CD14-positive monocyte (primary cell): ENCODE results near the gene GLS. TPM values are rescaled to one million over a fixed set of nuclear protein-coding genes. Genes with fewer than 3 reads are reported as not detected.
A peak's percentile ranks its signal among the peaks of the same experiment; 100 is the strongest.
"Not testable (repeated sequence)": the region's sequence is repeated elsewhere in the genome, so short reads cannot be mapped to it uniquely, and the experiment has no call there.

Experiments
- DNase-seq, 3 donors: peaks; one replicate each; pipeline ENCODE4 v3.0.0-alpha.2; 2011 to 2022
- H2AFZ ChIP-seq: 2 replicates; pipeline ENCODE4 v1.6.0; 2012; ENCODE audit warnings: mild to moderate bottlenecking, low read depth, low read length, inconsistent platforms; ENCODE audit not compliant: insufficient read depth, poor library complexity, severe bottlenecking
- H3K27ac ChIP-seq, 2 donors: 1 replicate in 1 of 2; 2 replicates in 1 of 2; pipeline ENCODE4 v1.5.1; 2012 to 2013; ENCODE audit warnings: low read length in 2 of 2, control low read depth in 1 of 2, inconsistent platforms in 1 of 2, low read depth in 1 of 2, mild to moderate bottlenecking in 1 of 2
- H3K27me3 ChIP-seq, 2 donors: one replicate each; pipeline versions ENCODE4 v1.6.0 to v1.6.1; 2011 to 2013; ENCODE audit warnings: low read length in 2 of 2; ENCODE audit not compliant: control insufficient read depth in 2 of 2, insufficient read depth in 2 of 2
- H3K36me3 ChIP-seq, 2 donors: replicated peaks in 1 of 2; 1 replicate in 1 of 2; 2 replicates in 1 of 2; pipeline versions ENCODE4 v1.5.1 to v1.6.1; 2012 to 2013; ENCODE audit warnings: low read length in 2 of 2, control low read depth in 1 of 2, inconsistent platforms in 1 of 2, mild to moderate bottlenecking in 1 of 2; ENCODE audit not compliant: insufficient read depth in 2 of 2, control insufficient read depth in 1 of 2
- H3K4me1 ChIP-seq, 2 donors: 1 replicate in 1 of 2; 2 replicates in 1 of 2; pipeline versions ENCODE4 v1.5.1 to v1.6.1; 2012 to 2013; ENCODE audit warnings: low read length in 2 of 2, control low read depth in 1 of 2, inconsistent platforms in 1 of 2, mild to moderate bottlenecking in 1 of 2, moderate library complexity in 1 of 2; ENCODE audit not compliant: insufficient read depth in 2 of 2, control insufficient read depth in 1 of 2
- H3K4me2 ChIP-seq: replicated peaks from 2 replicates; pipeline ENCODE3; 2012; ENCODE audit warnings: low read length, moderate library complexity, mild to moderate bottlenecking; ENCODE audit not compliant: poor library complexity, severe bottlenecking; ENCODE audit errors: extremely low read depth
- H3K4me3 ChIP-seq, 3 experiments: fragments of 200-600 bp in 1 of 3; sonication (generic) in 1 of 3; replicated peaks in 1 of 3; 1 replicate in 2 of 3; 2 replicates in 1 of 3; pipeline ENCODE4 v1.5.1; 2011 to 2013; ENCODE audit warnings: low read length in 3 of 3, mild to moderate bottlenecking in 3 of 3, control low read depth in 2 of 3, low read depth in 2 of 3, inconsistent platforms in 1 of 3, moderate library complexity in 1 of 3
- H3K79me2 ChIP-seq: 2 replicates; pipeline ENCODE4 v1.6.0; 2012; ENCODE audit warnings: mild to moderate bottlenecking, control low read depth, inconsistent platforms, low read length, moderate library complexity; ENCODE audit not compliant: insufficient read depth
- H3K9ac ChIP-seq: 2 replicates; pipeline ENCODE4 v1.6.0; 2017; ENCODE audit warnings: low read length, mild to moderate bottlenecking; ENCODE audit not compliant: insufficient read depth, poor library complexity, severe bottlenecking
- H3K9me3 ChIP-seq, 2 donors: replicated peaks in 1 of 2; 1 replicate in 1 of 2; 2 replicates in 1 of 2; pipeline versions ENCODE4 v1.5.1 to v1.6.1; 2012 to 2013; ENCODE audit warnings: low read length in 2 of 2, control low read depth in 1 of 2; ENCODE audit not compliant: control insufficient read depth in 1 of 2, insufficient read depth in 1 of 2
- H4K20me1 ChIP-seq: 2 replicates; pipeline ENCODE4 v1.6.0; 2012; ENCODE audit warnings: mild to moderate bottlenecking, low read length, control low read depth, moderate library complexity; ENCODE audit not compliant: insufficient read depth
- H3K27ac Mint-ChIP-seq, 7 donors: one replicate each; pipeline ENCODE4 v1.8.0; 2020; ENCODE audit warnings: mild to moderate bottlenecking in 7 of 7, mixed read lengths in 7 of 7, moderate library complexity in 6 of 7, inconsistent platforms in 2 of 7
- H3K27me3 Mint-ChIP-seq, 3 donors: one replicate each; pipeline ENCODE4 v1.8.0; 2021 to 2022; ENCODE audit warnings: low read depth in 3 of 3, mild to moderate bottlenecking in 3 of 3, mixed read lengths in 3 of 3, moderate library complexity in 3 of 3, inconsistent platforms in 1 of 3
- H3K36me3 Mint-ChIP-seq, 2 donors: one replicate each; pipeline ENCODE4 v1.8.0; 2020; ENCODE audit warnings: mixed read lengths in 2 of 2, inconsistent platforms in 1 of 2, mild to moderate bottlenecking in 1 of 2
- H3K4me1 Mint-ChIP-seq: one replicate; pipeline ENCODE4 v1.8.0; 2020; ENCODE audit warnings: mild to moderate bottlenecking, mixed read lengths
- H3K4me3 Mint-ChIP-seq, 2 donors: one replicate each; pipeline ENCODE4 v1.8.0; 2020; ENCODE audit warnings: mild to moderate bottlenecking in 2 of 2, mixed read lengths in 2 of 2, moderate library complexity in 1 of 2
- H3K9me3 Mint-ChIP-seq, 7 donors: one replicate each; pipeline ENCODE4 v1.8.0; 2020 to 2022; ENCODE audit warnings: mixed read lengths in 7 of 7, mild to moderate bottlenecking in 6 of 7, moderate library complexity in 6 of 7, inconsistent platforms in 2 of 7
- WGBS: methylation state at CpG from one replicate; pipeline ENCODE4 v1.1.5; 2013; ENCODE audit warnings: missing lambda C conversion rate; ENCODE audit not compliant: insufficient coverage; 5-methylcytosine and 5-hydroxymethylcytosine counted together
- intact Hi-C, 2 donors: fragments of 100-400 bp; cut with micrococcal nuclease; formaldehyde crosslinking; loops; one replicate each; pipeline versions ENCODE4 v1.15.0 to v1.15.1; 2023
- polyA plus RNA-seq, 3 donors: library from polyadenylated mRNA; depleted of rRNA in 1 of 3; unstranded in 2 of 3; stranded (reverse) in 1 of 3; fragments of 300-500 nt in 2 of 3; fragments of >200 nt in 1 of 3; fragmentation: Illumina TruSeq in 2 of 3; gene quantifications; 1 replicate in 2 of 3; 2 replicates in 1 of 3; pipeline ENCODE4 v1.2.3, GENCODE V29; 2012 to 2021
- TF ChIP-seq, protein P1 (sequence below): fragments of 200-600 bp; IDR thresholded peaks from one replicate; pipeline ENCODE4 v1.8.0; 2022; ENCODE audit warnings: antibody characterized with exemption, mild to moderate bottlenecking

Gene GLS
- polyA plus RNA-seq, 3 donors: 6.0 to 29.5 (median 9.0) TPM

DNA sequence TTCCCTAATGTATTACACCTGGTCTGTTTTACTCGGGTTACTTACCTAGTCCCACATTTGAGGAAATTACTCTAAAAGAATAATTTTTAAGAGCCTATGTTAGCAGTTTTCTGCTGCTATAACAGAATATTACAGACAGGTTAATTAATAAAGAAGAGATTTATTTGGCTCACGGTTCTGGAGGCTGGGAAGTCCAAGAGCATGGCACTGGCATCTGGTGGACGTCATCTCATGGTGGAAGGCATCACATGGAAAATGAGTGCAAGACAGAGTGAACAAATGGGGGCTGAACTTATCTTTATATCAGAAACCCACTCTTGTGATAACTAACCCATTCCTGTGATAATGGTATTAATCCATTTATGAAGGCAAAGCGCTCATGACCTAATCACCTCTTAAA, 12.8 kb upstream of the GLS start:
- H3K9ac ChIP-seq: no peak overlapping the region
- no peaks in the 10 kb centered on the region for H3K27me3 ChIP-seq
- no peak for DNase-seq
- no peaks in the 10 kb centered on the region for H3K4me1 ChIP-seq
- TF ChIP-seq, protein P1, sequence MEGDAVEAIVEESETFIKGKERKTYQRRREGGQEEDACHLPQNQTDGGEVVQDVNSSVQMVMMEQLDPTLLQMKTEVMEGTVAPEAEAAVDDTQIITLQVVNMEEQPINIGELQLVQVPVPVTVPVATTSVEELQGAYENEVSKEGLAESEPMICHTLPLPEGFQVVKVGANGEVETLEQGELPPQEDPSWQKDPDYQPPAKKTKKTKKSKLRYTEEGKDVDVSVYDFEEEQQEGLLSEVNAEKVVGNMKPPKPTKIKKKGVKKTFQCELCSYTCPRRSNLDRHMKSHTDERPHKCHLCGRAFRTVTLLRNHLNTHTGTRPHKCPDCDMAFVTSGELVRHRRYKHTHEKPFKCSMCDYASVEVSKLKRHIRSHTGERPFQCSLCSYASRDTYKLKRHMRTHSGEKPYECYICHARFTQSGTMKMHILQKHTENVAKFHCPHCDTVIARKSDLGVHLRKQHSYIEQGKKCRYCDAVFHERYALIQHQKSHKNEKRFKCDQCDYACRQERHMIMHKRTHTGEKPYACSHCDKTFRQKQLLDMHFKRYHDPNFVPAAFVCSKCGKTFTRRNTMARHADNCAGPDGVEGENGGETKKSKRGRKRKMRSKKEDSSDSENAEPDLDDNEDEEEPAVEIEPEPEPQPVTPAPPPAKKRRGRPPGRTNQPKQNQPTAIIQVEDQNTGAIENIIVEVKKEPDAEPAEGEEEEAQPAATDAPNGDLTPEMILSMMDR: no peak
- H3K27ac ChIP-seq: no peak overlapping the region
- H3K79me2 ChIP-seq: no peaks in the 10 kb centered on the region
- intact Hi-C loops: no loop called here
- H3K4me2 ChIP-seq: no peak overlapping the region
- no peak overlapping the region for H2AFZ ChIP-seq
- no peak overlapping the region for H3K27ac Mint-ChIP-seq
- peaks cover 0 to 3% (median 0%) of the 10 kb centered on the region in 3 donors for H3K27me3 Mint-ChIP-seq
- H3K4me3 ChIP-seq: no peak overlapping the region
- H3K4me3 Mint-ChIP-seq: no peak overlapping the region
- 100% methylated on average over 3 of the region's 4 CpGs for WGBS
- peaks cover 0 to 7% of the 10 kb centered on the region in 2 donors for H3K9me3 ChIP-seq
- H3K36me3 Mint-ChIP-seq: no peaks in the 10 kb centered on the region
- peaks cover 7 to 14% (median 11%) of the 10 kb centered on the region in 7 donors for H3K9me3 Mint-ChIP-seq
- no peaks in the 10 kb centered on the region for H4K20me1 ChIP-seq
- no peaks in the 10 kb centered on the region for H3K36me3 ChIP-seq
- peaks cover 6% of the 10 kb centered on the region for H3K4me1 Mint-ChIP-seq

DNA sequence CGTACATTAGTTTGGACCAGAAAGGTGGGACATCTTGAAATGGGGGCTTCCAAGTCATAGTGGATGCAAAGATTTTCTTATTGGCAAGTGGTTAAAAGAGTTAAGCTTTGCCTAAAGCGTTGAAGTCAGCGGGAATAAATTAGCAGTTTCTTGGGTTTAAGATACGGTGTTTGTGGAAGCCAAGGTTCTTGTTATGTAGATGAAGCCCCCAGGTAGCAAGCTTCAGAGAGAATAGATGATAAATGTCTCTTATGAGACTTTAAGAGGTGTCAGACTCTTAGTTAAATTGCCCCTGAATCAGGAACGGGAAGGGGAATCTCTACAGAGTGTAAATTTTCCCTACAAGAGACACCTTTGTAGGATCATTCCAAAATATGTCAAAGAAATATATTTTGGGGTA, 10.9 kb upstream of the GLS start:
- intact Hi-C loops: no loop called here
- 100% methylated on average over 3 of the region's 5 CpGs for WGBS

DNA sequence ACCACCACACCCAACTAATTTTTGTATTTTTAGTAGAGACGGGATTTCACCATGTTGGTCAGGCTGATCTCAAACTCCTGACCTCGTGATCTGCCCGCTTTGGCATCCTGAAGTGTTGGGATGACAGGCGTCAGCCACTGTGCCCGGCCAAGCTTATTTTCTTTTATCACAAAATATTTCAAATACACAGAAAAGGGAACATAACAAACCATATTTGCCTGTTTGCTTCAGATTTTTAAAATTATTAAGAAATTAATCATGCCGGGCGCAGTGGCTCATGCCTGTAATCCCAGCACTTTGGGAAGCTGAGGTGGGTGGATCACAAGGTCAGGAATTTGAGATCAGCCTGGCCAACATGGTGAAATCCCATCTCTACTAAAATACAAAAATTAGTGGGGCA, 7.2 kb upstream of the GLS start:
- not testable (repeated sequence) for H3K79me2 ChIP-seq
- 100% methylated on average over 2 of the region's 7 CpGs for WGBS

More for the DNA sequence above, 10.9 kb upstream of the GLS start:
- TF ChIP-seq, protein P1: no peak
- Mint-ChIP-seq H3K9me3 (peaks cover 7 to 14% (median 11%) of the 10 kb centered on the region in 7 donors), H3K4me3 (no peak overlapping the region), H3K27me3 (peaks cover 0 to 3% (median 0%) of the 10 kb centered on the region in 3 donors), H3K4me1 (peaks cover 6% of the 10 kb centered on the region), H3K27ac (no peak overlapping the region), H3K36me3 (no peaks in the 10 kb centered on the region)
- H3K4me2 ChIP-seq: no peak overlapping the region
- H3K27ac ChIP-seq: no peak overlapping the region
- H3K27me3 ChIP-seq: no peaks in the 10 kb centered on the region
- H3K36me3 ChIP-seq: no peaks in the 10 kb centered on the region
- DNase-seq: no peak
- H3K4me1 ChIP-seq: no peaks in the 10 kb centered on the region
- peaks cover 0 to 7% of the 10 kb centered on the region in 2 donors for H3K9me3 ChIP-seq
- no peaks in the 10 kb centered on the region for H3K79me2 ChIP-seq
- no peak overlapping the region for H2AFZ ChIP-seq
- no peak overlapping the region for H3K9ac ChIP-seq
- no peaks in the 10 kb centered on the region for H4K20me1 ChIP-seq
- H3K4me3 ChIP-seq: no peak overlapping the region

More for the DNA sequence above, 7.2 kb upstream of the GLS start:
- H3K9me3 Mint-ChIP-seq, DNase-seq, intact Hi-C loops, H2AFZ ChIP-seq, H3K27me3 ChIP-seq, H3K4me2 ChIP-seq, H3K4me3 ChIP-seq, H3K36me3 Mint-ChIP-seq, H4K20me1 ChIP-seq, H3K36me3 ChIP-seq, H3K9me3 ChIP-seq, H3K27ac ChIP-seq, H3K4me3 Mint-ChIP-seq, H3K9ac ChIP-seq, H3K27me3 Mint-ChIP-seq, H3K4me1 ChIP-seq: not testable (repeated sequence)
- H3K27ac Mint-ChIP-seq: peak overlapping the region in 1 of 7 donors; percentile 63
- H3K4me1 Mint-ChIP-seq: peaks cover 19% of the 10 kb centered on the region
